H9 (cell line): Measurements from ENCODE around the gene C16orf74. TPM values are rescaled to one million over a fixed set of nuclear protein-coding genes. Genes with fewer than 3 reads are reported as not detected.

ENCODE experiments used
- DNase-seq: peaks from one replicate; pipeline ENCODE4 v3.0.0-alpha.2; 2017
- H2AFZ ChIP-seq: one replicate; pipeline ENCODE4 v1.6.1; 2013; ENCODE audit warnings: mild to moderate bottlenecking, low read length, control low read depth, moderate library complexity
- H2AK5ac ChIP-seq: 2 replicates; pipeline ENCODE4 v1.6.1; 2013; ENCODE audit warnings: low read length, control low read depth, mixed read lengths; ENCODE audit not compliant: insufficient read length
- H2BK120ac ChIP-seq: one replicate; pipeline ENCODE4 v1.6.1; 2013; ENCODE audit warnings: low read depth, mild to moderate bottlenecking, low read length, control low read depth, inconsistent platforms; ENCODE audit not compliant: poor library complexity, severe bottlenecking
- H2BK12ac ChIP-seq: 2 replicates; pipeline ENCODE4 v1.6.1; 2013; ENCODE audit warnings: low read length, control low read depth, mixed read lengths, low read depth; ENCODE audit not compliant: insufficient read length
- H2BK15ac ChIP-seq: 2 replicates; pipeline ENCODE4 v1.6.1; 2013; ENCODE audit warnings: low read depth, low read length, control low read depth
- H2BK20ac ChIP-seq: one replicate; pipeline ENCODE4 v1.6.1; 2013; ENCODE audit warnings: low read depth, mild to moderate bottlenecking, low read length, control low read depth, inconsistent platforms; ENCODE audit not compliant: poor library complexity, severe bottlenecking
- H2BK5ac ChIP-seq: 2 replicates; pipeline ENCODE4 v1.6.1; 2013; ENCODE audit warnings: low read length, control low read depth, mixed read lengths; ENCODE audit not compliant: insufficient read length
- H3K14ac ChIP-seq: 2 replicates; pipeline ENCODE4 v1.6.1; 2013; ENCODE audit warnings: low read length, control low read depth; ENCODE audit not compliant: insufficient read depth
- H3K18ac ChIP-seq: 2 replicates; pipeline ENCODE4 v1.6.1; 2013; ENCODE audit warnings: low read depth, mild to moderate bottlenecking, mixed read lengths, low read length, control low read depth; ENCODE audit not compliant: insufficient read length
- H3K23ac ChIP-seq: 2 replicates; pipeline ENCODE4 v1.6.1; 2013; ENCODE audit warnings: low read length, control low read depth, mixed read lengths, low read depth; ENCODE audit not compliant: insufficient read length
- H3K23me2 ChIP-seq: 2 replicates; pipeline ENCODE4 v1.6.1; 2013; ENCODE audit warnings: low read depth, mild to moderate bottlenecking, mixed read lengths, low read length, control low read depth; ENCODE audit not compliant: insufficient read length, poor library complexity, severe bottlenecking
- H3K27ac ChIP-seq: 2 replicates; pipeline ENCODE4 v1.5.1; 2013; ENCODE audit warnings: low read length, control low read depth, mixed read lengths, low read depth; ENCODE audit not compliant: insufficient read length
- H3K27me3 ChIP-seq: 2 replicates; pipeline ENCODE4 v1.6.1; 2013; ENCODE audit warnings: low read length, control low read depth, inconsistent platforms; ENCODE audit not compliant: insufficient read depth
- H3K4ac ChIP-seq: 2 replicates; pipeline ENCODE4 v1.6.1; 2013; ENCODE audit warnings: low read depth, mild to moderate bottlenecking, control low read depth, inconsistent platforms, low read length, moderate library complexity
- H3K4me1 ChIP-seq: 2 replicates; pipeline ENCODE4 v1.6.1; 2013; ENCODE audit warnings: low read length, control low read depth, inconsistent platforms; ENCODE audit not compliant: insufficient read depth
- H3K4me2 ChIP-seq: 2 replicates; pipeline ENCODE4 v1.6.1; 2013; ENCODE audit warnings: low read length, control low read depth, mixed read lengths; ENCODE audit not compliant: insufficient read length, insufficient read depth
- H3K56ac ChIP-seq: 2 replicates; pipeline ENCODE4 v1.6.1; 2013; ENCODE audit warnings: low read depth, mild to moderate bottlenecking, mixed read lengths, low read length, control low read depth; ENCODE audit not compliant: insufficient read length
- H3K79me1 ChIP-seq: 2 replicates; pipeline ENCODE4 v1.6.1; 2013; ENCODE audit warnings: low read depth, mild to moderate bottlenecking, moderate library complexity, low read length, control low read depth, inconsistent platforms; ENCODE audit not compliant: insufficient read depth, poor library complexity, severe bottlenecking
- H3K79me2 ChIP-seq: 2 replicates; pipeline ENCODE4 v1.6.1; 2013; ENCODE audit warnings: low read length, control low read depth, inconsistent platforms; ENCODE audit not compliant: insufficient read depth
- H3K9ac ChIP-seq: 2 replicates; pipeline ENCODE4 v1.6.1; 2013; ENCODE audit warnings: low read length, control low read depth, mixed read lengths; ENCODE audit not compliant: insufficient read length; ENCODE audit errors: extremely low read depth
- H3K9me3 ChIP-seq: one replicate; pipeline ENCODE4 v1.6.1; 2013; ENCODE audit warnings: low read depth, low read length, inconsistent platforms; ENCODE audit not compliant: control insufficient read depth
- H3T11ph ChIP-seq: one replicate; pipeline ENCODE4 v1.6.1; 2013; ENCODE audit warnings: mild to moderate bottlenecking, low read length, control low read depth, inconsistent platforms
- H4K20me1 ChIP-seq: one replicate; pipeline ENCODE4 v1.6.1; 2013; ENCODE audit not compliant: control insufficient read depth, insufficient read length, insufficient read depth
- H4K5ac ChIP-seq: 2 replicates; pipeline ENCODE4 v1.6.1; 2013; ENCODE audit warnings: low read depth, mild to moderate bottlenecking, mixed read lengths, low read length, control low read depth; ENCODE audit not compliant: insufficient read length
- H4K8ac ChIP-seq: replicated peaks from 2 replicates; pipeline ENCODE4 v1.6.1; 2013; ENCODE audit warnings: low read length, control low read depth, mixed read lengths, low read depth; ENCODE audit not compliant: insufficient read length
- H4K91ac ChIP-seq: 2 replicates; pipeline ENCODE4 v1.6.1; 2013; ENCODE audit warnings: low read depth, mild to moderate bottlenecking, moderate library complexity, mixed read lengths, low read length, control low read depth; ENCODE audit not compliant: insufficient read length
- H3K27ac Mint-ChIP-seq, 3 experiments: 2 replicates in 2 of 3; 3 replicates in 1 of 3; pipeline ENCODE4 v1.8.0; 2020 to 2021; ENCODE audit warnings: mixed read lengths in 3 of 3, mild to moderate bottlenecking in 1 of 3, moderate library complexity in 1 of 3
- H3K27me3 Mint-ChIP-seq: 2 replicates; pipeline ENCODE4 v1.8.0; 2021; ENCODE audit warnings: low read depth, mild to moderate bottlenecking, moderate library complexity, mixed read lengths
- H3K36me3 Mint-ChIP-seq, 3 experiments: 2 replicates in 2 of 3; 3 replicates in 1 of 3; pipeline ENCODE4 v1.8.0; 2020 to 2021; ENCODE audit warnings: low read depth in 3 of 3, mixed read lengths in 3 of 3; ENCODE audit not compliant: insufficient read depth in 1 of 3
- H3K4me1 Mint-ChIP-seq, 2 experiments: 2 replicates each; pipeline ENCODE4 v1.8.0; 2020; ENCODE audit warnings: mixed read lengths in 2 of 2
- H3K4me3 Mint-ChIP-seq, 2 experiments: 2 replicates in 1 of 2; 3 replicates in 1 of 2; pipeline ENCODE4 v1.8.0; 2020 to 2021; ENCODE audit warnings: mild to moderate bottlenecking in 2 of 2, mixed read lengths in 2 of 2, moderate library complexity in 1 of 2
- H3K9me3 Mint-ChIP-seq, 2 experiments: 2 replicates in 1 of 2; 3 replicates in 1 of 2; pipeline ENCODE4 v1.8.0; 2020; ENCODE audit warnings: mild to moderate bottlenecking in 2 of 2, mixed read lengths in 2 of 2, moderate library complexity in 1 of 2
- WGBS: extraction: QIAGEN DNeasy Blood & Tissue Kit; methylation state at CpG from one replicate; pipeline ENCODE4 v1.1.7; 2013; ENCODE audit warnings: missing lambda C conversion rate, low lambda C conversion rate, mixed read lengths; ENCODE audit not compliant: insufficient read length; ENCODE audit errors: extremely low coverage; 5-methylcytosine and 5-hydroxymethylcytosine counted together
- total RNA-seq: library from RNA; stranded (reverse); gene quantifications from 2 replicates; pipeline ENCODE4 v1.2.1, GENCODE V29; 2021
- TF ChIP-seq, protein P1 (sequence below): fragments of 200-600 bp; sonication (generic); conservative IDR thresholded peaks from 3 replicates; pipeline ENCODE4 v1.8.0; 2021; ENCODE audit warnings: antibody characterized with exemption, mild to moderate bottlenecking

Gene C16orf74
- total RNA-seq, 1 experiment from 2014 or later: 5.6 TPM

DNA sequence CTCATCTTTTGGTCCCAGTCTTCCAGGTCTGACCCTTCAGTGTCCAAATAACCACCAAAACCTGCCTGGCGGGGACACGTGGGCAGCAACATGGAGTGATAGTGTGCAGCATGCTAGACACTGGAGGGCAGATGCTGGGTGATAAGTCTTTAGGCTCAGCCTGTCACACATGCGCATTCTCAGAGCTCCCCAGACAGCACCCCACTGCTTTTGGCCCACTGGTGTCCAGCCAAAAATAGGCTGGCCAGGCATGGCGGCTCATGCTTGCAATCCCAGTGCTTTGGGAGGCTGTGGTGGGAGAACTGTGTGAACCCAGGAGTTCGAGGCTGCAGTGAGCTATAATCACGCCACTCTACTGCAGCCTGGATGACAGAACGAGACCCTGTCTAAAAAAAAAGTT is 74.4 kb downstream of the C16orf74 start:
- Histone ChIP-seq H3T11ph (no peak overlapping the region), H4K20me1 (no peaks in the 10 kb centered on the region), H2BK120ac (no peak overlapping the region), H3K14ac (no peak overlapping the region), H3K79me1 (no peaks in the 10 kb centered on the region), H3K18ac (no peak overlapping the region), H3K79me2 (no peaks in the 10 kb centered on the region), H3K9me3 (no peaks in the 10 kb centered on the region), H3K4ac (no peak overlapping the region), H2BK5ac (no peak overlapping the region), H2BK15ac (no peak overlapping the region), H4K8ac (no peak overlapping the region), H3K9ac (no peak overlapping the region), H3K23ac (no peak overlapping the region), H4K5ac (no peak overlapping the region), H2BK20ac (no peak overlapping the region), H3K56ac (no peak overlapping the region), H3K27ac (no peak overlapping the region), H2AK5ac (no peak overlapping the region), H3K4me2 (no peak overlapping the region), H3K27me3 (no peaks in the 10 kb centered on the region), H3K4me1 (no peaks in the 10 kb centered on the region), H2AFZ (no peak overlapping the region), H2BK12ac (no peak overlapping the region), H3K23me2 (no peaks in the 10 kb centered on the region), H4K91ac (no peak overlapping the region)
- DNase-seq: no peak
- Mint-ChIP-seq H3K4me1 (no peaks in the 10 kb centered on the region), H3K36me3 (peaks cover 32 to 96% (median 80%) of the 10 kb centered on the region in 3 experiments; a peak in 6 of 7 replicates), H3K9me3 (no peaks in the 10 kb centered on the region), H3K27me3 (no peaks in the 10 kb centered on the region; the same call in none of the 2 replicates), H3K4me3 (no peak overlapping the region), H3K27ac (peak overlapping the region in 1 of 3 experiments; percentile 10; a peak in 1 of 7 replicates)
- WGBS: no CpG with 5 or more reads among the region's 7 CpGs
- TF ChIP-seq, protein P1, sequence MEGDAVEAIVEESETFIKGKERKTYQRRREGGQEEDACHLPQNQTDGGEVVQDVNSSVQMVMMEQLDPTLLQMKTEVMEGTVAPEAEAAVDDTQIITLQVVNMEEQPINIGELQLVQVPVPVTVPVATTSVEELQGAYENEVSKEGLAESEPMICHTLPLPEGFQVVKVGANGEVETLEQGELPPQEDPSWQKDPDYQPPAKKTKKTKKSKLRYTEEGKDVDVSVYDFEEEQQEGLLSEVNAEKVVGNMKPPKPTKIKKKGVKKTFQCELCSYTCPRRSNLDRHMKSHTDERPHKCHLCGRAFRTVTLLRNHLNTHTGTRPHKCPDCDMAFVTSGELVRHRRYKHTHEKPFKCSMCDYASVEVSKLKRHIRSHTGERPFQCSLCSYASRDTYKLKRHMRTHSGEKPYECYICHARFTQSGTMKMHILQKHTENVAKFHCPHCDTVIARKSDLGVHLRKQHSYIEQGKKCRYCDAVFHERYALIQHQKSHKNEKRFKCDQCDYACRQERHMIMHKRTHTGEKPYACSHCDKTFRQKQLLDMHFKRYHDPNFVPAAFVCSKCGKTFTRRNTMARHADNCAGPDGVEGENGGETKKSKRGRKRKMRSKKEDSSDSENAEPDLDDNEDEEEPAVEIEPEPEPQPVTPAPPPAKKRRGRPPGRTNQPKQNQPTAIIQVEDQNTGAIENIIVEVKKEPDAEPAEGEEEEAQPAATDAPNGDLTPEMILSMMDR: no peak
